ENCODE results near the gene PSMD8. TPM values are rescaled to one million over a fixed set of nuclear protein-coding genes. Genes with fewer than 3 reads are reported as not detected.

PSMD8 gene
- total and polyA plus RNA-seq, 4 donors: 89.3 to 134 (median 119) TPM

- WGBS: 86% methylated on average over 9 of the region's 9 CpGs
- no peak overlapping the region for H3K9ac ChIP-seq (ENCODE audit: low read depth in 1 of 2, low read length in 2 of 2)
- H3K27me3 ChIP-seq (ENCODE audit: control insufficient read depth in 4 of 4, insufficient read depth in 4 of 4, low read length in 3 of 4): peaks cover 0 to 6% (median 3%) of the 10 kb centered on the region in 4 donors
- peaks cover 0 to 8% (median 0%) of the 10 kb centered on the region in 4 donors for H3K4me1 ChIP-seq (ENCODE audit: control insufficient read depth in 4 of 4, insufficient read depth in 4 of 4, low read length in 3 of 4)
- TF ChIP-seq MAX (IDR thresholded peaks at IDR 0.05): no peak
- DNase-seq (ENCODE audit: low spot score): no peak
- H3K36me3 ChIP-seq (ENCODE audit: control insufficient read depth in 4 of 4, insufficient read depth in 3 of 4, low read depth in 1 of 4, low read length in 3 of 4): no peaks in the 10 kb centered on the region
- no peaks in the 10 kb centered on the region for H3K9me3 ChIP-seq (ENCODE audit: control insufficient read depth in 4 of 4, low read length in 3 of 4)
- H3K27ac ChIP-seq (ENCODE audit: low read depth in 1 of 2, low read length in 2 of 2): no peak overlapping the region
- H3K4me3 ChIP-seq (ENCODE audit: low read depth in 1 of 3, low read length in 3 of 3): no peak overlapping the region
Measured at GRCh38 chr19:38360351-38360750, 14.0 kb upstream of the PSMD8 start.

DNA sequence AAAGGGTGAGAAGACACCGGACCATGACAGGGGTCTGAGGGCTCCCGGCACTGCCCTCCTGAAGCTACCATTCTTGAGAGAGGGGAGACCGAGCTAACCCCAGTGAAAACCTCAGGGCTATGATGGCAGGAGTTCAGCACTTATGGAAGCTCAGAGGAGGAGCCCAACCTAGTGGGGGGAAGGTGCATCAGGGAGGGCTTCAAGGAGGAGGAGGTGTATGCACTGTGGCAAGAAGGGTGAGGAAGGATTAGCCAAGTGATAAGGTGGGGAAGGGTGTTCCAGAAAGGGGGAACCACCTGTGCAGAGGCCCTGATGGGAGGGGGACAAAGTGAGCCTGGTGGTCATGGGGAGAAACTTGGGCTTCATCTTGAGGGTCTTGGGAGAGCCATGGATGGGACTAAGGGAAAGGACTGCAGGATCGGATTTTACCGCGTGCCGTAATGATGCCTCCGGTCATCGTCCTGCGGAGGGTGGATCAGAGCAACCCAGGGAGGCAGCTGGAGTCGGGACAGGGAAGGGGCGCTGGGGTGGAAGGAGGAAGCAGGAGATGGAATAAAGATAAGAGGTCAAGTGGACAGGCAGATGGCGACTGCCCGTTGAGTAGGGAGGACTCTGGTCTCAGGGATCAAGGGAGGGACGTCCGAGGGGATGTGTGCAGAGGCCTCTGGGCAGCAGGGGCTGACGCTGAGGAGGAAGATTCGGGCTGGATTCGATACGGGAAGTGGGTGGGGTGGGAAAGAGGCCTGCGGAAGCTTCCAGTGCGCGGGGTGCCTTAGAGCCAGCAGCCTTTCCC is 13.3 kb upstream of the PSMD8 start:
- Histone ChIP-seq H3K4me1 (ENCODE audit: control insufficient read depth in 4 of 4, insufficient read depth in 4 of 4, low read length in 3 of 4) (peaks cover 0 to 8% (median 0%) of the 10 kb centered on the region in 4 donors), H3K27ac (ENCODE audit: low read depth in 1 of 2, low read length in 2 of 2) (no peak overlapping the region), H3K27me3 (ENCODE audit: control insufficient read depth in 4 of 4, insufficient read depth in 4 of 4, low read length in 3 of 4) (peaks cover 0 to 6% (median 3%) of the 10 kb centered on the region in 4 donors), H3K36me3 (ENCODE audit: control insufficient read depth in 4 of 4, insufficient read depth in 3 of 4, low read depth in 1 of 4, low read length in 3 of 4) (no peaks in the 10 kb centered on the region), H3K9ac (ENCODE audit: low read depth in 1 of 2, low read length in 2 of 2) (no peak overlapping the region), H3K4me3 (ENCODE audit: low read depth in 1 of 3, low read length in 3 of 3) (peak overlapping the region in 2 of 3 donors; percentile 40 to 46), H3K9me3 (ENCODE audit: control insufficient read depth in 4 of 4, low read length in 3 of 4) (no peaks in the 10 kb centered on the region)
- no peak for TF ChIP-seq RXRA (IDR thresholded peaks at IDR 0.05)
- TF ChIP-seq GABPA (IDR thresholded peaks at IDR 0.05 in 1 of 2, conservative IDR thresholded peaks at IDR 0.05 in 1 of 2): no peak
- no peak for TF ChIP-seq JUND (IDR thresholded peaks at IDR 0.05)
- TF ChIP-seq SP1 (IDR thresholded peaks at IDR 0.05): no peak
- no peak for TF ChIP-seq MAX (IDR thresholded peaks at IDR 0.05)
- TF ChIP-seq, protein P1, sequence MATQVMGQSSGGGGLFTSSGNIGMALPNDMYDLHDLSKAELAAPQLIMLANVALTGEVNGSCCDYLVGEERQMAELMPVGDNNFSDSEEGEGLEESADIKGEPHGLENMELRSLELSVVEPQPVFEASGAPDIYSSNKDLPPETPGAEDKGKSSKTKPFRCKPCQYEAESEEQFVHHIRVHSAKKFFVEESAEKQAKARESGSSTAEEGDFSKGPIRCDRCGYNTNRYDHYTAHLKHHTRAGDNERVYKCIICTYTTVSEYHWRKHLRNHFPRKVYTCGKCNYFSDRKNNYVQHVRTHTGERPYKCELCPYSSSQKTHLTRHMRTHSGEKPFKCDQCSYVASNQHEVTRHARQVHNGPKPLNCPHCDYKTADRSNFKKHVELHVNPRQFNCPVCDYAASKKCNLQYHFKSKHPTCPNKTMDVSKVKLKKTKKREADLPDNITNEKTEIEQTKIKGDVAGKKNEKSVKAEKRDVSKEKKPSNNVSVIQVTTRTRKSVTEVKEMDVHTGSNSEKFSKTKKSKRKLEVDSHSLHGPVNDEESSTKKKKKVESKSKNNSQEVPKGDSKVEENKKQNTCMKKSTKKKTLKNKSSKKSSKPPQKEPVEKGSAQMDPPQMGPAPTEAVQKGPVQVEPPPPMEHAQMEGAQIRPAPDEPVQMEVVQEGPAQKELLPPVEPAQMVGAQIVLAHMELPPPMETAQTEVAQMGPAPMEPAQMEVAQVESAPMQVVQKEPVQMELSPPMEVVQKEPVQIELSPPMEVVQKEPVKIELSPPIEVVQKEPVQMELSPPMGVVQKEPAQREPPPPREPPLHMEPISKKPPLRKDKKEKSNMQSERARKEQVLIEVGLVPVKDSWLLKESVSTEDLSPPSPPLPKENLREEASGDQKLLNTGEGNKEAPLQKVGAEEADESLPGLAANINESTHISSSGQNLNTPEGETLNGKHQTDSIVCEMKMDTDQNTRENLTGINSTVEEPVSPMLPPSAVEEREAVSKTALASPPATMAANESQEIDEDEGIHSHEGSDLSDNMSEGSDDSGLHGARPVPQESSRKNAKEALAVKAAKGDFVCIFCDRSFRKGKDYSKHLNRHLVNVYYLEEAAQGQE (IDR thresholded peaks at IDR 0.05): no peak
- DNase-seq (ENCODE audit: low spot score): no peak
- WGBS: 23% methylated on average over 23 of the region's 23 CpGs

GRCh38 chr19:38361633-38362075 is 12.7 kb upstream of the PSMD8 start:
- no peak for TF ChIP-seq RAD21 (IDR thresholded peaks at IDR 0.05)
- Histone ChIP-seq H3K9ac (ENCODE audit: low read depth in 1 of 2, low read length in 2 of 2) (no peak overlapping the region), H3K36me3 (ENCODE audit: control insufficient read depth in 4 of 4, insufficient read depth in 3 of 4, low read depth in 1 of 4, low read length in 3 of 4) (no peaks in the 10 kb centered on the region), H3K4me1 (ENCODE audit: control insufficient read depth in 4 of 4, insufficient read depth in 4 of 4, low read length in 3 of 4) (peaks cover 0 to 8% (median 0%) of the 10 kb centered on the region in 4 donors), H3K27me3 (ENCODE audit: control insufficient read depth in 4 of 4, insufficient read depth in 4 of 4, low read length in 3 of 4) (peaks cover 0 to 6% (median 3%) of the 10 kb centered on the region in 4 donors), H3K9me3 (ENCODE audit: control insufficient read depth in 4 of 4, low read length in 3 of 4) (no peaks in the 10 kb centered on the region), H3K27ac (ENCODE audit: low read depth in 1 of 2, low read length in 2 of 2) (no peak overlapping the region), H3K4me3 (ENCODE audit: low read depth in 1 of 3, low read length in 3 of 3) (peak overlapping the region in 2 of 3 donors; percentile 40 to 46)
- WGBS: 1% methylated on average over 37 of the region's 37 CpGs
- peak; percentile 66 for DNase-seq (ENCODE audit: low spot score)

Data from liver (tissue), 9 donors.